Measurements from ENCODE around the gene SETD6. TPM values are rescaled to one million over a fixed set of nuclear protein-coding genes. Genes with fewer than 3 reads are reported as not detected.
"Not testable (repeated sequence)": the region's sequence is repeated elsewhere in the genome, so short reads cannot be mapped to it uniquely, and the experiment has no call there.

SETD6 gene
- total and polyA plus RNA-seq, 2 donors = 8.5 to 14.5 TPM

GRCh38 chr16:58490539-58490938, 24.8 kb upstream of the SETD6 start:
- H3K4me1 ChIP-seq (ENCODE audit: control insufficient read depth in 2 of 2, insufficient read depth in 2 of 2, low read length in 2 of 2); H3K27ac ChIP-seq (ENCODE audit: low read depth in 1 of 2, low read length in 1 of 2); H3K36me3 ChIP-seq (ENCODE audit: control insufficient read depth in 2 of 2, insufficient read depth in 2 of 2, low read length in 1 of 2); DNase-seq (ENCODE audit: low read depth in 6 of 9, low spot score in 9 of 9); H3K4me3 ChIP-seq (ENCODE audit: low read length in 2 of 2); H3K9me3 ChIP-seq (ENCODE audit: control insufficient read depth in 2 of 2, insufficient read depth in 1 of 2, low read length in 1 of 2): not testable (repeated sequence)
- 92% methylated on average over 8 of the region's 8 CpGs for WGBS
- peaks cover 0 to 46% of the 10 kb centered on the region in 2 donors for H3K27me3 ChIP-seq (ENCODE audit: control insufficient read depth in 2 of 2, insufficient read depth in 1 of 2, low read length in 1 of 2)

- DNase-seq (ENCODE audit: low read depth in 6 of 9, low spot score in 9 of 9) = no peak
- Histone ChIP-seq H3K4me3 (ENCODE audit: low read length in 2 of 2) (no peak overlapping the region), H3K27ac (ENCODE audit: low read depth in 1 of 2, low read length in 1 of 2) (no peak overlapping the region), H3K27me3 (ENCODE audit: control insufficient read depth in 2 of 2, insufficient read depth in 1 of 2, low read length in 1 of 2) (peaks cover 0 to 49% of the 10 kb centered on the region in 2 donors), H3K4me1 (ENCODE audit: control insufficient read depth in 2 of 2, insufficient read depth in 2 of 2, low read length in 2 of 2) (peaks cover 0 to 9% of the 10 kb centered on the region in 2 donors), H3K36me3 (ENCODE audit: control insufficient read depth in 2 of 2, insufficient read depth in 2 of 2, low read length in 1 of 2) (no peaks in the 10 kb centered on the region), H3K9me3 (ENCODE audit: control insufficient read depth in 2 of 2, insufficient read depth in 1 of 2, low read length in 1 of 2) (no peaks in the 10 kb centered on the region)
- WGBS = 85% methylated on average over 4 of the region's 4 CpGs
Measured at GRCh38 chr16:58492066-58492465, 23.3 kb upstream of the SETD6 start.

GRCh38 chr16:58492735-58493134, 22.6 kb upstream of the SETD6 start:
- Histone ChIP-seq H3K27ac (ENCODE audit: low read depth in 1 of 2, low read length in 1 of 2) (no peak overlapping the region), H3K9me3 (ENCODE audit: control insufficient read depth in 2 of 2, insufficient read depth in 1 of 2, low read length in 1 of 2) (no peaks in the 10 kb centered on the region), H3K4me1 (ENCODE audit: control insufficient read depth in 2 of 2, insufficient read depth in 2 of 2, low read length in 2 of 2) (peaks cover 0 to 5% of the 10 kb centered on the region in 2 donors), H3K4me3 (ENCODE audit: low read length in 2 of 2) (no peak overlapping the region), H3K36me3 (ENCODE audit: control insufficient read depth in 2 of 2, insufficient read depth in 2 of 2, low read length in 1 of 2) (no peaks in the 10 kb centered on the region), H3K27me3 (ENCODE audit: control insufficient read depth in 2 of 2, insufficient read depth in 1 of 2, low read length in 1 of 2) (peaks cover 0 to 49% of the 10 kb centered on the region in 2 donors)
- DNase-seq (ENCODE audit: low read depth in 6 of 9, low spot score in 9 of 9) = no peak
- WGBS = 74% methylated on average over 5 of the region's 5 CpGs

GRCh38 chr16:58493756-58494431, 21.4 kb upstream of the SETD6 start:
- Histone ChIP-seq H3K27ac (ENCODE audit: low read depth in 1 of 2, low read length in 1 of 2) (no peak overlapping the region), H3K36me3 (ENCODE audit: control insufficient read depth in 2 of 2, insufficient read depth in 2 of 2, low read length in 1 of 2) (no peaks in the 10 kb centered on the region), H3K9me3 (ENCODE audit: control insufficient read depth in 2 of 2, insufficient read depth in 1 of 2, low read length in 1 of 2) (no peaks in the 10 kb centered on the region), H3K4me3 (ENCODE audit: low read length in 2 of 2) (no peak overlapping the region), H3K27me3 (ENCODE audit: control insufficient read depth in 2 of 2, insufficient read depth in 1 of 2, low read length in 1 of 2) (peaks cover 0 to 52% of the 10 kb centered on the region in 2 donors), H3K4me1 (ENCODE audit: control insufficient read depth in 2 of 2, insufficient read depth in 2 of 2, low read length in 2 of 2) (peaks cover 0 to 4% of the 10 kb centered on the region in 2 donors)
- 88% methylated on average over 20 of the region's 20 CpGs for WGBS
- DNase-seq (ENCODE audit: low read depth in 6 of 9, low spot score in 9 of 9) = no peak

GRCh38 chr16:58494981-58495520, 20.3 kb upstream of the SETD6 start:
- Histone ChIP-seq H3K36me3 (ENCODE audit: control insufficient read depth in 2 of 2, insufficient read depth in 2 of 2, low read length in 1 of 2) (no peaks in the 10 kb centered on the region), H3K27ac (ENCODE audit: low read depth in 1 of 2, low read length in 1 of 2) (no peak overlapping the region), H3K27me3 (ENCODE audit: control insufficient read depth in 2 of 2, insufficient read depth in 1 of 2, low read length in 1 of 2) (peaks cover 0 to 63% of the 10 kb centered on the region in 2 donors), H3K9me3 (ENCODE audit: control insufficient read depth in 2 of 2, insufficient read depth in 1 of 2, low read length in 1 of 2) (no peaks in the 10 kb centered on the region), H3K4me3 (ENCODE audit: low read length in 2 of 2) (no peak overlapping the region), H3K4me1 (ENCODE audit: control insufficient read depth in 2 of 2, insufficient read depth in 2 of 2, low read length in 2 of 2) (peaks cover 0 to 10% of the 10 kb centered on the region in 2 donors)
- peak in 8 of 9 donors; percentile 44 to 88 (median 56) for DNase-seq (ENCODE audit: low read depth in 6 of 9, low spot score in 9 of 9)
- 2% methylated on average over 8 of the region's 8 CpGs for WGBS

- H3K4me1 ChIP-seq (ENCODE audit: control insufficient read depth in 2 of 2, insufficient read depth in 2 of 2, low read length in 2 of 2) = peaks cover 0 to 16% of the 10 kb centered on the region in 2 donors
- H3K27me3 ChIP-seq (ENCODE audit: control insufficient read depth in 2 of 2, insufficient read depth in 1 of 2, low read length in 1 of 2) = peaks cover under 1 to 67% of the 10 kb centered on the region in 2 donors
- H3K9me3 ChIP-seq (ENCODE audit: control insufficient read depth in 2 of 2, insufficient read depth in 1 of 2, low read length in 1 of 2) = no peaks in the 10 kb centered on the region
- H3K4me3 ChIP-seq (ENCODE audit: low read length in 2 of 2) = no peak overlapping the region
- no peak for DNase-seq (ENCODE audit: low read depth in 6 of 9, low spot score in 9 of 9)
- WGBS = 76% methylated on average over 24 of the region's 24 CpGs
- H3K27ac ChIP-seq (ENCODE audit: low read depth in 1 of 2, low read length in 1 of 2) = no peak overlapping the region
- H3K36me3 ChIP-seq (ENCODE audit: control insufficient read depth in 2 of 2, insufficient read depth in 2 of 2, low read length in 1 of 2) = no peaks in the 10 kb centered on the region
Measured at GRCh38 chr16:58495521-58496331, 19.6 kb upstream of the SETD6 start.

GRCh38 chr16:58497468-58497867, 17.8 kb upstream of the SETD6 start:
- Histone ChIP-seq H3K4me3 (ENCODE audit: low read length in 2 of 2) (no peak overlapping the region), H3K4me1 (ENCODE audit: control insufficient read depth in 2 of 2, insufficient read depth in 2 of 2, low read length in 2 of 2) (peaks cover 0 to 27% of the 10 kb centered on the region in 2 donors), H3K9me3 (ENCODE audit: control insufficient read depth in 2 of 2, insufficient read depth in 1 of 2, low read length in 1 of 2) (peaks cover 0 to 4% of the 10 kb centered on the region in 2 donors), H3K36me3 (ENCODE audit: control insufficient read depth in 2 of 2, insufficient read depth in 2 of 2, low read length in 1 of 2) (no peaks in the 10 kb centered on the region), H3K27me3 (ENCODE audit: control insufficient read depth in 2 of 2, insufficient read depth in 1 of 2, low read length in 1 of 2) (peaks cover 9 to 81% of the 10 kb centered on the region in 2 donors), H3K27ac (ENCODE audit: low read depth in 1 of 2, low read length in 1 of 2) (no peak overlapping the region)
- DNase-seq (ENCODE audit: low read depth in 6 of 9, low spot score in 9 of 9) = no peak
- 96% methylated on average over 2 of the region's 2 CpGs for WGBS

GRCh38 chr16:58497935-58498334, 17.4 kb upstream of the SETD6 start:
- peaks cover 9 to 80% of the 10 kb centered on the region in 2 donors for H3K27me3 ChIP-seq (ENCODE audit: control insufficient read depth in 2 of 2, insufficient read depth in 1 of 2, low read length in 1 of 2)
- WGBS = 70% methylated on average over 5 of the region's 5 CpGs
- peaks cover 0 to 4% of the 10 kb centered on the region in 2 donors for H3K9me3 ChIP-seq (ENCODE audit: control insufficient read depth in 2 of 2, insufficient read depth in 1 of 2, low read length in 1 of 2)
- H3K27ac ChIP-seq (ENCODE audit: low read depth in 1 of 2, low read length in 1 of 2) = no peak overlapping the region
- no peaks in the 10 kb centered on the region for H3K36me3 ChIP-seq (ENCODE audit: control insufficient read depth in 2 of 2, insufficient read depth in 2 of 2, low read length in 1 of 2)
- DNase-seq (ENCODE audit: low read depth in 6 of 9, low spot score in 9 of 9) = no peak
- peaks cover 0 to 27% of the 10 kb centered on the region in 2 donors for H3K4me1 ChIP-seq (ENCODE audit: control insufficient read depth in 2 of 2, insufficient read depth in 2 of 2, low read length in 2 of 2)
- H3K4me3 ChIP-seq (ENCODE audit: low read length in 2 of 2) = no peak overlapping the region

All from thymus (tissue), 11 donors.